AG09319 (cell line): ENCODE data around the gene ARHGAP26.
"Not testable (repeated sequence)": the region's sequence is repeated elsewhere in the genome, so short reads cannot be mapped to it uniquely, and the experiment has no call there.

Source experiments
- DNase-seq: peaks from one replicate; pipeline ENCODE4 v3.0.0-alpha.2; 2010; ENCODE audit warnings: low read depth; ENCODE audit errors: extremely low read depth
- CTCF ChIP-seq: IDR thresholded peaks from 2 replicates; pipeline ENCODE4 v1.5.1; 2011; ENCODE audit warnings: low read depth, mild to moderate bottlenecking, inconsistent platforms, low read length, moderate library complexity

The ARHGAP26 gene

GRCh38 chr5:143113461-143113860 is 343.3 kb downstream of the ARHGAP26 start:
- DNase-seq: no peak
- no peak for TF ChIP-seq CTCF

GRCh38 chr5:143114481-143114880 is 344.3 kb downstream of the ARHGAP26 start:
- no peak for DNase-seq
- no peak for TF ChIP-seq CTCF

- no peak for TF ChIP-seq CTCF
These were observed 345.2 kb downstream of the ARHGAP26 start for GRCh38 chr5:143115381-143115780.

GRCh38 chr5:143116814-143117213 is 346.6 kb downstream of the ARHGAP26 start:
- TF ChIP-seq CTCF: no peak
- DNase-seq: no peak

More at GRCh38 chr5:143115381-143115780, 345.2 kb downstream of the ARHGAP26 start:
- no peak for DNase-seq

GRCh38 chr5:143117821-143118220 is 347.6 kb downstream of the ARHGAP26 start:
- no peak for TF ChIP-seq CTCF
- DNase-seq: no peak

- TF ChIP-seq CTCF: no peak
- DNase-seq: no peak
These were observed 348.0 kb downstream of the ARHGAP26 start for GRCh38 chr5:143118222-143118621.

- not testable (repeated sequence) for DNase-seq
These were observed 348.6 kb downstream of the ARHGAP26 start for GRCh38 chr5:143118818-143119217.

- no peak for TF ChIP-seq CTCF
- DNase-seq: no peak
These were observed 349.2 kb downstream of the ARHGAP26 start for GRCh38 chr5:143119291-143119769.
